Osteoblast (primary cell): ENCODE data around the gene AQP2. TPM values are rescaled to one million over a fixed set of nuclear protein-coding genes. Genes with fewer than 3 reads are reported as not detected.

Source experiments
- DNase-seq: peaks from one replicate; pipeline ENCODE4 v3.0.0; 2011; ENCODE audit warnings: low spot score, mixed read lengths; ENCODE audit not compliant: insufficient read length; ENCODE audit errors: missing footprints
- H2AFZ ChIP-seq: 2 replicates; pipeline ENCODE4 v1.6.0; 2011; ENCODE audit warnings: mild to moderate bottlenecking, low read length
- H3K27ac ChIP-seq: 2 replicates; pipeline ENCODE4 v1.5.1; 2011; ENCODE audit warnings: mild to moderate bottlenecking, low read depth, low read length, moderate library complexity
- H3K27me3 ChIP-seq: 2 replicates; pipeline ENCODE4 v1.6.0; 2012; ENCODE audit warnings: mild to moderate bottlenecking, control low read depth, inconsistent platforms, low read length, moderate library complexity; ENCODE audit not compliant: insufficient read depth
- H3K36me3 ChIP-seq: 2 replicates; pipeline ENCODE4 v1.5.1; 2011; ENCODE audit warnings: mild to moderate bottlenecking, low read length, control low read depth, moderate library complexity; ENCODE audit not compliant: insufficient read depth
- H3K4me1 ChIP-seq: 2 replicates; pipeline ENCODE4 v1.5.1; 2011; ENCODE audit warnings: mild to moderate bottlenecking, low read length, control low read depth, moderate library complexity; ENCODE audit not compliant: insufficient read depth
- H3K4me2 ChIP-seq: 2 replicates; pipeline ENCODE4 v1.6.0; 2011; ENCODE audit warnings: mild to moderate bottlenecking, low read length; ENCODE audit not compliant: insufficient read depth
- H3K4me3 ChIP-seq: fragments of 200-600 bp; sonication (generic); 3 replicates; pipeline ENCODE4 v1.5.1; 2012; ENCODE audit warnings: mild to moderate bottlenecking, low read length, inconsistent platforms; ENCODE audit not compliant: insufficient read depth
- H3K79me2 ChIP-seq: 2 replicates; pipeline ENCODE4 v1.6.0; 2012; ENCODE audit warnings: mild to moderate bottlenecking, low read length, control low read depth, inconsistent platforms; ENCODE audit not compliant: insufficient read depth
- H3K9me3 ChIP-seq: 2 replicates; pipeline ENCODE4 v1.5.1; 2011; ENCODE audit warnings: low read depth, low read length, control low read depth
- H4K20me1 ChIP-seq: 2 replicates; pipeline ENCODE4 v1.6.0; 2012; ENCODE audit warnings: mild to moderate bottlenecking, low read length, control low read depth; ENCODE audit not compliant: insufficient read depth
- CTCF ChIP-seq: IDR thresholded peaks from 2 replicates; pipeline ENCODE4 v1.5.1; 2011; ENCODE audit warnings: mild to moderate bottlenecking, low read depth, low read length, moderate library complexity; ENCODE audit errors: extremely low read depth
- total RNA-seq: library from RNA; depleted of rRNA; stranded (reverse); fragments of >200 nt; gene quantifications from 2 replicates; pipeline ENCODE4 v1.2.3, GENCODE V29; 2012

Gene AQP2
- total RNA-seq, 1 donor, result not detected

- Histone ChIP-seq H3K79me2 (peaks cover 72% of the 10 kb centered on the region), H3K4me2 (peak overlapping the region; percentile 18)
- TF ChIP-seq CTCF, result no peak
Observed at GRCh38 chr12:50006754-50007442, 56.4 kb downstream of the AQP2 start.

More at GRCh38 chr12:50006754-50007442, 56.4 kb downstream of the AQP2 start:
- H2AFZ ChIP-seq, result peak overlapping the region; percentile 13
- peaks cover 12% of the 10 kb centered on the region for H3K36me3 ChIP-seq
- H3K9me3 ChIP-seq, result no peaks in the 10 kb centered on the region
- no peak overlapping the region for H3K27ac ChIP-seq
- no peak for DNase-seq
- H3K27me3 ChIP-seq, result no peaks in the 10 kb centered on the region
- H3K4me3 ChIP-seq, result no peak overlapping the region
- H3K4me1 ChIP-seq, result peaks cover 10% of the 10 kb centered on the region
- H4K20me1 ChIP-seq, result no peaks in the 10 kb centered on the region

Other genes starting within 250 kb of the AQP2 start
- gene FMNL3, start 243.3 kb upstream of the AQP2 start, total RNA-seq, result 24.6 and 31.8 TPM in 2 replicates
- 398 and 421 TPM in 2 replicates for gene TMBIM6, start 209.2 kb upstream of the AQP2 start, total RNA-seq
- 34.8 and 40.5 TPM in 2 replicates for gene NCKAP5L, start 122.3 kb upstream of the AQP2 start, total RNA-seq
- 4.7 and 5.4 TPM in 2 replicates for gene BCDIN3D, start 107.6 kb upstream of the AQP2 start, total RNA-seq
- 0.88 and 1.4 TPM in 2 replicates for gene FAIM2, start 46.8 kb upstream of the AQP2 start, total RNA-seq
- not detected in 2 replicates for gene AQP5, start 11.1 kb downstream of the AQP2 start, total RNA-seq
- gene AQP6, start 22.2 kb downstream of the AQP2 start, total RNA-seq, result not detected in 2 replicates
- 12.7 and 16.5 TPM in 2 replicates for gene RACGAP1, start 74.8 kb downstream of the AQP2 start, total RNA-seq
- 0.72 and 0.88 TPM in 2 replicates for gene ASIC1, start 106.9 kb downstream of the AQP2 start, total RNA-seq
- gene SMARCD1, start 134.6 kb downstream of the AQP2 start, total RNA-seq, result 50.3 and 53.0 TPM in 2 replicates
- under 0.01 TPM in 1 of 2 replicates, not detected in the other for gene GPD1, start 153.3 kb downstream of the AQP2 start, total RNA-seq
- 29.0 and 29.8 TPM in 2 replicates for gene COX14, start 161.5 kb downstream of the AQP2 start, total RNA-seq
- gene CERS5, start 216.6 kb downstream of the AQP2 start, total RNA-seq, result 30.9 and 33.7 TPM in 2 replicates